ENCODE measurements around the gene CCDC192.
"Not testable (repeated sequence)": the region's sequence is repeated elsewhere in the genome, so short reads cannot be mapped to it uniquely, and the experiment has no call there.

CCDC192 gene

GRCh38 chr5:127769386-127769785 lies 66.2 kb downstream of the CCDC192 start:
- no peak for FAIRE-seq

- FAIRE-seq = no peak
These were observed 67.1 kb downstream of the CCDC192 start for GRCh38 chr5:127770272-127770671.

GRCh38 chr5:127772531-127772930 lies 69.3 kb downstream of the CCDC192 start:
- FAIRE-seq = no peak

- no peak for FAIRE-seq
These were observed 71.0 kb downstream of the CCDC192 start for GRCh38 chr5:127774221-127774620.

GRCh38 chr5:127776477-127776876 lies 73.3 kb downstream of the CCDC192 start:
- FAIRE-seq = no peak

- FAIRE-seq = no peak
These were observed 74.8 kb downstream of the CCDC192 start for GRCh38 chr5:127777957-127778356.

- FAIRE-seq = not testable (repeated sequence)
These were observed 79.3 kb downstream of the CCDC192 start for GRCh38 chr5:127782450-127782849.

GRCh38 chr5:127785098-127785927 lies 82.1 kb downstream of the CCDC192 start:
- no peak for FAIRE-seq

GRCh38 chr5:127791439-127791838 lies 88.2 kb downstream of the CCDC192 start:
- FAIRE-seq = no peak

- FAIRE-seq = not testable (repeated sequence)
These were observed 88.7 kb downstream of the CCDC192 start for GRCh38 chr5:127791908-127792307.

- no peak for FAIRE-seq
These were observed 89.9 kb downstream of the CCDC192 start for GRCh38 chr5:127793052-127793451.

- FAIRE-seq = no peak
These were observed 90.7 kb downstream of the CCDC192 start for GRCh38 chr5:127793879-127794278.

- no peak for FAIRE-seq
These were observed 93.0 kb downstream of the CCDC192 start for GRCh38 chr5:127796211-127796610.

- FAIRE-seq = no peak
These were observed 96.2 kb downstream of the CCDC192 start for GRCh38 chr5:127799293-127799905.

- FAIRE-seq = no peak
These were observed 98.7 kb downstream of the CCDC192 start for GRCh38 chr5:127801751-127802476.

GRCh38 chr5:127802477-127802865 lies 99.3 kb downstream of the CCDC192 start:
- no peak for FAIRE-seq

GRCh38 chr5:127804886-127805426 lies 101.8 kb downstream of the CCDC192 start:
- FAIRE-seq = no peak

GRCh38 chr5:127805448-127805847 lies 102.3 kb downstream of the CCDC192 start:
- no peak for FAIRE-seq

- FAIRE-seq = no peak
These were observed 103.6 kb downstream of the CCDC192 start for GRCh38 chr5:127806776-127807175.

- FAIRE-seq = no peak
These were observed 106.3 kb downstream of the CCDC192 start for GRCh38 chr5:127809533-127809932.

GRCh38 chr5:127810017-127810416 lies 106.8 kb downstream of the CCDC192 start:
- no peak for FAIRE-seq

- no peak for FAIRE-seq
These were observed 107.7 kb downstream of the CCDC192 start for GRCh38 chr5:127810707-127811490.

GRCh38 chr5:127812570-127812969 lies 109.4 kb downstream of the CCDC192 start:
- FAIRE-seq = no peak

Measured in G401.6 (cell line).